Panc1 (cell line): ENCODE results near the gene TBC1D22A.

ENCODE experiments used
- POLR2AphosphoS5 ChIP-seq: IDR thresholded peaks from 2 replicates; pipeline ENCODE4 v1.6.1; 2012; ENCODE audit warnings: mild to moderate bottlenecking, low read depth, low read length, moderate library complexity
- REST ChIP-seq, 2 experiments: IDR thresholded peaks; 2 replicates each; pipeline ENCODE4 v1.6.1; 2011 to 2012; ENCODE audit warnings: low read depth in 2 of 2, control low read depth in 1 of 2, low read length in 1 of 2, mild to moderate bottlenecking in 1 of 2, moderate library complexity in 1 of 2; ENCODE audit not compliant: insufficient read depth in 1 of 2
- TCF7L2 ChIP-seq: IDR thresholded peaks from 2 replicates; pipeline ENCODE4 v1.6.1; 2011; ENCODE audit warnings: mild to moderate bottlenecking, low read depth, low read length, inconsistent platforms
- TF ChIP-seq, protein P1 (sequence below): fragments of 450-650 bp; IDR thresholded peaks from 2 replicates; pipeline ENCODE4 v1.5.1; 2017; ENCODE audit warnings: mild to moderate bottlenecking

- TF ChIP-seq REST (IDR thresholded peaks at IDR 0.05; ENCODE audit: insufficient read depth in 1 of 2, low read depth in 2 of 2, low read length in 1 of 2) = no peak
- TF ChIP-seq, protein P1, sequence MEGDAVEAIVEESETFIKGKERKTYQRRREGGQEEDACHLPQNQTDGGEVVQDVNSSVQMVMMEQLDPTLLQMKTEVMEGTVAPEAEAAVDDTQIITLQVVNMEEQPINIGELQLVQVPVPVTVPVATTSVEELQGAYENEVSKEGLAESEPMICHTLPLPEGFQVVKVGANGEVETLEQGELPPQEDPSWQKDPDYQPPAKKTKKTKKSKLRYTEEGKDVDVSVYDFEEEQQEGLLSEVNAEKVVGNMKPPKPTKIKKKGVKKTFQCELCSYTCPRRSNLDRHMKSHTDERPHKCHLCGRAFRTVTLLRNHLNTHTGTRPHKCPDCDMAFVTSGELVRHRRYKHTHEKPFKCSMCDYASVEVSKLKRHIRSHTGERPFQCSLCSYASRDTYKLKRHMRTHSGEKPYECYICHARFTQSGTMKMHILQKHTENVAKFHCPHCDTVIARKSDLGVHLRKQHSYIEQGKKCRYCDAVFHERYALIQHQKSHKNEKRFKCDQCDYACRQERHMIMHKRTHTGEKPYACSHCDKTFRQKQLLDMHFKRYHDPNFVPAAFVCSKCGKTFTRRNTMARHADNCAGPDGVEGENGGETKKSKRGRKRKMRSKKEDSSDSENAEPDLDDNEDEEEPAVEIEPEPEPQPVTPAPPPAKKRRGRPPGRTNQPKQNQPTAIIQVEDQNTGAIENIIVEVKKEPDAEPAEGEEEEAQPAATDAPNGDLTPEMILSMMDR = no peak
- no peak for TF ChIP-seq TCF7L2
- no peak for TF ChIP-seq POLR2AphosphoS5
Measured at GRCh38 chr22:46995501-46996360, 233.3 kb downstream of the TBC1D22A start.
